Head of caudate nucleus (tissue), 42 donors: ENCODE measurements around the gene PPFIBP2.

Experiments
- DNase-seq, 42 donors: peaks; one replicate each; pipeline versions ENCODE4 v3.0.0 to v3.0.0-alpha.2; 2020 to 2021; ENCODE audit warnings: mixed read lengths in 7 of 42
- intact Hi-C: fragments of 100-400 bp; cut with DNase I; formaldehyde crosslinking; loops from one replicate; pipeline ENCODE4 v1.15.0; 2022

PPFIBP2 gene

DNA sequence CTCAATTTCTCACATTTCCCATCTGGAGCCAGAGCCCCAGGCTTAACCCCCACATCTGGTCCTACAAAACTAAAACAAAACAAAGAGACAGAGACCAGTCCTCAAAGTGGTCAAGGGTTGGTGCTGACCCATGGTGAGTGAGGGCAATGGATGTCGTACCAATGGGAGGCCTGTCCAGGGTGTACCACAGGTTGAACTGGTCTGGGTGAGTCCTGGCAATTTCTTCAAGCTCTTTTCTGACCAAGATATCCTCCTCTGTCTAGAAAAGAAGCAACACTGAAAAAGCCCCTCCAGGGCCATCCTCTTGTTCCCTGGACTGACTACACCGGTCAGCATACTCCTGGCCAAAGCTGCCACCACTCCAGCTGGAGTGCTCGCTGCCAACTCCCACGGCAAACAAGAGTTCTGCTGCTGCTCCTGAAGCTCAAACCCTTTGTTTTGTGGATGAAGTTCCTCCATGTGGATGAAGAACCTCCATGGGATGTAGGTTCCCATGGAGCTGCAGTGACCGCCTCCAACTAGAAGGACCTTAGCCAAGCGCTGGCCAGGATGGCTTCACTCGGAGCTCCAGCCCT is 152.6 kb downstream of the PPFIBP2 start:
- DNase-seq: peak in 1 of 42 donors; percentile 35
- intact Hi-C loops: loop anchor here (5.0 kb wide), 2 partner anchors 94 to 154 kb away; partner anchors contain the start of gene PPFIBP2

DNA sequence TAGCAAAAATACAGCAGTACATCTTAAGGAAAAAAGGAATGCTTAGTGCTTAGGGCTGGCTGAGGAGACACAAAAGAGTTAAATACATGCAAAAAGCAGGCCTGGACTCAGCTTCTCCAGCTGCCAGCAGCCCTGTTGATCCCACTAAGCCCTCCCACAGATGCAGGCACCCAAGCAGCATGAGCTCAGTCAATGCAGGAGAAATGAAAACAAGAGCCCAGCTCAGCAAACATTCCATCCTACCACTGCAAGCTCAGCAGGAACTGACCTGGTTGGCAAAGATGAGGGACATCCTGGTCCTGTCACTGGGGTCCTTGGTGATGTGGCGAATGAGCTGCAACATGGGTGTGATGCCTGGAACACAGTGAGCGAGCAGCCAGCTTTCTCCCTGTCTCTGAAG is 153.7 kb downstream of the PPFIBP2 start:
- DNase-seq: peak in 13 of 42 donors; percentile 19 to 71 (median 57)
- intact Hi-C loops: loop anchor here (5.0 kb wide), 2 partner anchors 95 to 155 kb away; partner anchors contain the start of gene PPFIBP2

DNA sequence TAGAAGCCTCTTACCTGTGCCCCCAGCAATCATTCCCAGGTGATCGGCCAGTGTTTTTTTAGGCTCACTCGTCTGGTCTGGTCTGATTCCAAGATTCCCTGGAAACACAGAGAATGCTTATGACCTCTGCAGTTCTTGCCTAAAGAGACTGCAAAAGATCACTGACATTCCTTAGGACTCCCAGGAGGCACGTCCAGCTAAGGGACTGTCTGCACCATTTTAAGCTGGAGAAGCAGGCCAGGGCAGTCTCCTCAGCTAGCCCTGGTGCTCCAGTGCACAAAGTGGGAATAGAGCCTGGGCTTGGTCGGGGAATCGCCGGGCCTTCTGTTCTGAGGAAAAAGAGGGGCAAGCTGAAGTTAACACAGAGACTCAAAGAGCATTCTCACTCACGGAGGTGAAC is 154.7 kb downstream of the PPFIBP2 start:
- peak in 4 of 42 donors; percentile 13 to 46 (median 44) for DNase-seq

DNA sequence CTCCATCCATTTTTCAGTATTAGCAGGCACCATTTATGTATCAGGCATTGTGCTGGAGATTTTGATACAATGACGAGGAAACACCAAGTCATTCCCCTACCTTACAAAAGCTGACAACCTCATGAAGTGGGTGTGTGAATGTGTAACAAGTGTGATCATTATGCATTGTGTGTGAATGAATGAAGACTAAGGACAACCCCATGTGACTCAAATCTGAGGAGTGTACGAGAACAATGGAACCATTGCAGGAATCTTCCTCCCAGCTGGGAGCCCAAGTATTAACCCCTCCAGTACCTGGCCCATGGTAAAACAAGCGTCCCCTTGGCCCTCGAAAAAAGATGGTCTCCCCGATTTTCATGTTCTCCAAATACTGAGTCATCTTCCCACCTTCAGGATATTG is 155.1 kb downstream of the PPFIBP2 start:
- peak in 22 of 42 donors; percentile 38 to 85 (median 66) for DNase-seq
- intact Hi-C loops: loop anchor here (5.0 kb wide), 2 partner anchors 97 to 157 kb away; partner anchors contain the start of gene PPFIBP2

More for the DNA sequence above, 154.7 kb downstream of the PPFIBP2 start:
- intact Hi-C loops: loop anchor here (5.0 kb wide), 2 partner anchors 96 to 156 kb away; partner anchors contain the start of gene PPFIBP2

DNA sequence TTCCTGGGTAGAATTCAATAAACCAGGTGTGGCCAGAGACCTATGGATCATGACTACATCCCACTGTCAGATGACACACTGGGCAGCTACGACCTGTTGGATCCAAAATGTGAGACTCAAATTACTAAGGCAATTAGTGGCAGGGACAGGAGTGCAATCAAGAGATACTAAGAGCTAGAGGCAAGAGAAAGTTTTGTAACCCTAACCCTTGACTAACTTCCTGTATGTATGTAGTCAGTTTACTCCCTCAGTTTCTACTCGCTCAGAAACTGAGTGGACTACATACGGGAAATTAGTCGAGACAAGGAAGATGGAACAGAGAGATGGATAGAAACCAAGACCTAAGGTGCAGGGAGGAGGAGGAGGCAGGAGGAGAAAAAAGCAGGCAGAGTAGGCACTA is 156.8 kb downstream of the PPFIBP2 start:
- peak in 1 of 42 donors; percentile 15 for DNase-seq
- intact Hi-C loops: no loop called here

DNA sequence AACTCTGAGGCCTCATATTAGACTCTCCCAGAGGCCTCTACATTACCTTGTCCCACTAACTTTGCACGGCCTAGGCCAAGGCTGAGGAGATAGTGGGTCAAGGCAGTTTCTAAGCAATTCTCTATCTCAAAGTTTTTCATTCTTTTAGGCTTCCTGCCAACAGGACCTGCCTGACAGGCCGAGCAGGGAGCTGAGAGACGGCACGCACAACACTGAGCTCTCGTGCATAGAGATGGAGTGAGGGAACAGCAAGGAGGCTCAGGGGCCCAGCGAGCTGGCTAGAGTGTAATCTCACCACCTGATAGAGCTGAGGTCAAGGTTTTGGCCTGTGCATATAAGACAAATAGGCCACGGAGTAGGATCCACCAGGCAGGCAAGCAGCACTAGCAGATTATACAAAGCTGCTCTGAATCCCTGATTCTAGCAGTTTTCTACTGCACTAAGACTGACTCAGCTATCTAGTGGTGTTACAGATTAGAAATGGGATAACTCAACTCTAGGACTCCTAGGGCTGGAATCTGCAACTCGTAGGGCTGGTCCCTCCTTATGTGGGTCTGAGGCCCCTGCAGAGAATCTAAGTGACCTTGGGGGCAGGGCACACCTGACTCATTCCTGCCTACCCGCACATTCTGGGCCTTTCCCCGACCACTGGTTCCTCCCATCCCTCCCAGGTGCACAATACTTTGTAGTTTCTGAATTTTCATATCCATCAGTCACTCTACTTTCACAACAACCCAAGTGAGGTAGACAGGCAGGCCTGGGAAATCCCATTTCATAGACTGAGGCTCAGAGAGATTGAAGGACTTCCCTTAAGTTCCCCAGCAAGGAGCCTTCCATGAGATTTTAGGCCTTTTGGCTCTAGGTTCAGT is 157.8 kb downstream of the PPFIBP2 start:
- DNase-seq: peak in 1 of 42 donors; percentile 21
- intact Hi-C loops: no loop called here

DNA sequence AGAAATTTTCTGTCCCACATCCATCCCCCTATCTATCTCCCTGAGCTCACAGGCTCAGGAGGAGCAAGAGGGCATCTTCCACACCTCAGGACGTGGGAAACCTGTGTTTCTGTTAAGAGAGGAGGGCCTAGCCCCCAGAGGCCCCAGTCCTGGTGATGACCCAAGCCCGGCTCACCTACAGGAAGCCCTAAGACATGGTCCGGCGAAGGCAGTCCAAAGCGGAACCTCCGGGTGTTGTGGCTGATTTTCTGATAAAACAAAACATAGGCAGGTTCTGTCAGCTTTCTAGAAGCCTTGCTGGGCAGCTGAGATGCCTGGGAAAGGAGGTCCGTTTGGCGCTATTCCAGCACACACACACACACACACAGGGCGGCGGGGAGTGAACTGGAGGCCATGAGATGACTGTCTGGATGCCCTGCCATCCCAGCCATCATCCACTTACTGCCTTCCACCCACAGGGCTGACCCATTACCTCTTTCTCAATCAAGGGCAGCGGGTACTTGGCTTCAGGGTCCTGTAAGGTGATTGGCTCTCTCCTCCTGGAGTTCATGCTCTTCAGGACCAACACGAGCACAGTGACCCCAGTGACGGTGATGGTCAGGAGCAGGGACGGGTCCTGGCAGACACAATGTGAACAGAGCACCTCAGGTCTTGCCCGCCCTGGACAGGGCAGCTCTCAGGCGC is 158.6 kb downstream of the PPFIBP2 start:
- peak in 1 of 42 donors; percentile 48 for DNase-seq
- intact Hi-C loops: no loop called here

DNA sequence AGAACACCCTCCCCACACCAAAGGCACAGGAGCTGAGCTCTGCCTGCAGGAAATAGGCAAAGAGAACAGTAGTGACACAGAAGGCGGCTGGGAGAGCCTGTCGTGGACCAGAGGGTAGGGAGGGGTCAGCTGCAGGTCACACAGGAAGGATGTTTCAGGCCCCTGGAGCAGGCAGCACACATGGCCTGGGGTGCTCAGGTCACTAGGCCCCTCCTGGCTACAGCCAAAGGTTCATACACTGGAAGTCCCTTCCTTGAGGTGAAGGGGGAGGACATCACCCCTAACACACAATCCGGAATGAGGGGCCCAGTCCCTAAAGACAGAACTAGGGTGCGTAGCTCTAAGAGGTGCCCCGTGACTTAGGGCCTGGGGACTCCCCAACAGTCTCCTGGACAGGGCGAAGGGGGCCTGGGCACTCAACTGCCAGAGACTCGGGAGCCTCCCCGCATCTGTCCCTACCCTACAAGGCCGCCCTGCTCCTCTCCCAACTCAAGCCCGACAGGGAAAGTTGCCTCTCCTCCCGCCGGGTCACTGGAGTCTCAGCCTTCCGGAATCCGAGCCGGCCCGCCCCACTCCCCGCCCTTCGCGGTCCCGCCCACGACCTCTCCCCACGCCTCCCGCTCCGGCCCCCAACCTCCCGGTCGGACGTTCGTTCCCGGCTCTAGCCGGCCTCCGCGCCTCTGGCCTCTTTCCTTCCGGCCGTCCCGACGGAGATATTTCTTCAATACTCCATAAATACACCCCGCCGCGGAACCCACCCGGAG is 159.3 kb downstream of the PPFIBP2 start, which contains the start of gene CYB5R2:
TSS of gene CYB5R2 (minus strand) at position 541 of the 764 bp plus-strand sequence. CDS start 675 bp downstream, outside the sequence.
- DNase-seq: peak in 39 of 42 donors; percentile 50 to 92 (median 76)
- intact Hi-C loops: no loop called here

DNA sequence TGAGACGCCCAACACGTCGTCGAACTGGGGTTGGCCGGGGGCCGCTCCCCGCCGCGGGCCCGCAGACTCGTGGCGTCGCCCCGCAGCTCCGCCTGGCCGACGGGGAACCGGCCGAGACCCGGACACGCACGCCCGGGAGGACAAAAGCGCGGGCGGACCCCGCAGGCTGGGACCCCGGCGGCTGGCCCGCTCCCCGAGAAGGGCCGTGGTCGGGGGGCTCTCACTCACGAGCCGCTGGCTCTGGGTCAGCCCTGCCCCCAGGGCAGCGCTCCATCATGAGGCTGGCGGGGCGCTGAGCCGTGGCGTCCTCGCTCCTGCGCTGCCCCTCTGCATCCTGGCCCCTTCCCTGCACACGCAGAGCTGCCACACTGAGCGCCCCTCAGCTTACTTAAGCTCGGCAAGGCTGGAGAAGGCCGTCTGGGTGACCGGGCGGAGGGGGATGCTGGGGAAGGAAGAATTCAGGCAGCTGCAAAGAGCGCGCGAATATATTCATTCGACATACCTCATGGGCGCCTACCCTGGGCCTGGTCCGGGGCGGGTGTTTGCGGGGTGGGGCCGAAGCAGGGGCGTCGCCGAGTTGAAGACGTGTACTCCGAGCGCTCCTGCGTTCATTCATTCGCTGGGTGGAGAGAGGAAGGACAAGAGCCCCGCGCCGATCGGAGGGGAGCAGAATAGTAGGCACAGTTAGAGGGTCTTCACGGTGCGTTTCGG is 160.1 kb downstream of the PPFIBP2 start:
- peak in 3 of 42 donors; percentile 7 to 46 (median 10) for DNase-seq

GRCh38 chr11:7675631-7676030 is 161.8 kb downstream of the PPFIBP2 start:
- no peak for DNase-seq
- intact Hi-C loops: no loop called here

More for the DNA sequence above, 160.1 kb downstream of the PPFIBP2 start:
- intact Hi-C loops: no loop called here

GRCh38 chr11:7677071-7677470 is 163.3 kb downstream of the PPFIBP2 start:
- no peak for DNase-seq

DNA sequence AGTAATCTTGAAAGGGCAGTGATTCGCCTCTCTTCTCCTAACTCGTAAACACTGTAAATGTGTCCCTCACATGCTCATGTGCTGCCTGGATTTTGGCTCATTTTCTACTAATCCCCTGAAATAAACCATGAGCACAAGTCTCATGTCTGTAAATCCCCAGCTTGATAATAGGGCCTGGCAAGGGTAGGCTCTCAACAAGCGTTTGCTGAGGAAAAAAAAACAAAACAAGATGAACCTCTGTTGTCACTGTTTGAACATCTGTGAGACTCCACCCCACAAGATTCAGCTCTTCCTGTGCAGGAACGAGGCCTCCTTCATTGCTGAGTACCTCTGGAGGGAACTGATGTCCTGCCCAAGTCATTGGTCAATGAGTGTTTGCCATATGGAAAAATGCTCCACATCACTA is 164.0 kb downstream of the PPFIBP2 start:
- intact Hi-C loops: no loop called here
- DNase-seq: no peak

More at GRCh38 chr11:7677071-7677470, 163.3 kb downstream of the PPFIBP2 start:
- intact Hi-C loops: no loop called here

DNA sequence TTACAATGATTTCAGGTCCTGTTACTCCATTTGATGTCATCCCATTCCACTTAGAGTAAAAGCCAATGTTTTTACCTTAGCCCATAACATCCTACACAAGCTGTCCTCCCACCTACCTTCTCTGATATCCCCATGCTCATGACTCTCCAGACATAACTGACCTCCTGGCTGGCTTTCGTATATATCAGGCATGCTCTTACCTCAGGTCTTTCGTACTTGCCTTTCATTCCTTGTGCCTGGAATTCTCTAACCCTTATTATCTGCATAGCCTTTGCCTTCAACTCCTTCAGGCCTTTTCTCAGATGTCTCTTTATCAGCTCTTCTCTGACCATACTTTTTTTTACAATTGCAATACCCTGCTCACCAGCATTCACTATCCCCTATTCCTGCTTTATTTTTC is 169.8 kb downstream of the PPFIBP2 start:
- no peak for DNase-seq
- intact Hi-C loops: no loop called here

DNA sequence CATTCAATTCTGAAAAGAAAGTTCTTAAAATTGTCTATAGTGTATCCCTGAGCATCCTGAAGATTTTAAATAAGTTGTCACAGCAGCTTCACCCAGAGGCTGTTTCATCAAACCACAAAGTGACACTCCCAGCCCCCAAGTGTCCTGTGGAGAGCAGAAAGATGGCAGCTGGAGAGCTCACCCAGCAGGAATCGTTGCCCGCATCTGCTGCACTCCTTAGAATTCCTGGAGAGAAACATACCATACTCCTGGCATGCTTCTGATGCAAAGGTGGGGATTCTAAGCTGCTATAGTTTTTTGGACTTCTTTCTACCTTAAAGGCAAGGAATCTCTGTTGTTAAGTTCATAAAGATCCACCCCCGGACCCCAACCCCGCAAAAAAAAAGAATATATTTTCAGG is 173.0 kb downstream of the PPFIBP2 start:
- DNase-seq: no peak
- intact Hi-C loops: no loop called here

DNA sequence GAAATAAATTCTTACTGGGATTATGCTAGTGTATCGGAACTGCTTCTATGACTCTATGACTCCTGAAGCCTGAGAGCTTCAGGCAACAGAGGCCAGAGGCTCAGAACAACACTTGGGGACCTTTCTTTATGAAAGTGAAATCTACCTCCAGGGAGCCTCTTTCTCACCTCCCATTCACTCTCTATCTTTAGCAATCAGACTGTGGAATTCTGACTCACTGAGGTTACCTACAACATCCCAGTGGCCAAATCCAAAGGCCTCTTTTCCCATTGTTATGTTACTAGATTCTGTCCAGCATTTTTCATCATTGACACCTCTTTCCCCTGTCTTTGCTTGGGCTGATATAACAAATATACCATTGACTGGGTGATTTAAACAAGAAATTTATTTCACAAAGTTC is 173.6 kb downstream of the PPFIBP2 start:
- no peak for DNase-seq
- intact Hi-C loops: no loop called here

GRCh38 chr11:7688238-7688826 is 174.5 kb downstream of the PPFIBP2 start:
- intact Hi-C loops: no loop called here
- DNase-seq: peak in 22 of 42 donors; percentile 33 to 79 (median 48)

GRCh38 chr11:7689239-7689638 is 175.4 kb downstream of the PPFIBP2 start:
- intact Hi-C loops: no loop called here
- no peak for DNase-seq
